WERI-Rb-1 (cell line): ENCODE measurements around the gene TAS2R9.

Source experiments
- DNase-seq: peaks from one replicate; pipeline ENCODE4 v3.0.0-alpha.2; 2020
- H3K27ac ChIP-seq: fragments of 250-450 bp; sonication (Bioruptor Pico); 2 replicates; pipeline ENCODE4 v1.5.1; 2020; ENCODE audit warnings: mild to moderate bottlenecking, moderate library complexity
- H3K27me3 ChIP-seq: fragments of 250-450 bp; sonication (Bioruptor Pico); 2 replicates; pipeline ENCODE4 v1.5.1; 2021; ENCODE audit warnings: mild to moderate bottlenecking, low read depth, moderate library complexity; ENCODE audit not compliant: insufficient read depth, severe bottlenecking
- H3K36me3 ChIP-seq: fragments of 250-450 bp; sonication (Bioruptor Pico); 2 replicates; pipeline ENCODE4 v1.5.1; 2020; ENCODE audit warnings: mild to moderate bottlenecking, moderate library complexity
- H3K4me3 ChIP-seq: 2 replicates; pipeline ENCODE4 v1.5.1; 2011; ENCODE audit warnings: low read depth, mild to moderate bottlenecking, control low read depth, low read length
- H3K9me3 ChIP-seq: fragments of 250-450 bp; sonication (Bioruptor Pico); 2 replicates; pipeline ENCODE4 v1.5.1; 2021; ENCODE audit warnings: mild to moderate bottlenecking, moderate library complexity; ENCODE audit not compliant: severe bottlenecking
- TF ChIP-seq, protein P1 (sequence below): IDR thresholded peaks from 2 replicates; pipeline ENCODE4 v1.5.1; 2011; ENCODE audit warnings: low read depth, mild to moderate bottlenecking, control low read depth, inconsistent platforms, low read length

The TAS2R9 gene, protein sequence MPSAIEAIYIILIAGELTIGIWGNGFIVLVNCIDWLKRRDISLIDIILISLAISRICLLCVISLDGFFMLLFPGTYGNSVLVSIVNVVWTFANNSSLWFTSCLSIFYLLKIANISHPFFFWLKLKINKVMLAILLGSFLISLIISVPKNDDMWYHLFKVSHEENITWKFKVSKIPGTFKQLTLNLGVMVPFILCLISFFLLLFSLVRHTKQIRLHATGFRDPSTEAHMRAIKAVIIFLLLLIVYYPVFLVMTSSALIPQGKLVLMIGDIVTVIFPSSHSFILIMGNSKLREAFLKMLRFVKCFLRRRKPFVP

DNA sequence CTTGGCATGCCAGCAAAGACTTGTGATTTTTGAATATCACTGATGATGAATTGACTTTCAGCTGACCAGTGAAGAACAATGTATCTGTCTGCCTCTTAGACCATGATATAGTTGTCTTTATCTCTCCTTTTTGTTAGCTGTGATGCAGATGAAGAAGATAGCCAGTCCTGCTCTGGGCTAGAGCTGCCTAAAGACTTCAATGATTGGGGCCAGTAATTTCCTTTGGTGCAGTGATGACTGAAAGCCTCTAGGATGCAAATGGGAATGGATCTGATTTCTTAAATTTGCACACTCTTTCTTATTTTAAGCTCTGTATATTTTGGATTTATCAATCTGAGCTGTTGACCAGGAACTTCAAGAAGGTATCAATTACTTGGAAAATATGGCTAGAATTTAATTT lies at the start of gene TAS2R9:
Gene TAS2R9, minus strand, starts transcription at position 101 of the 400 bp plus-strand sequence. Its CDS starts 93 bp downstream, at position 8.
- H3K4me3 ChIP-seq = no peak within 1 kb of the TSS
- TF ChIP-seq, protein P1, sequence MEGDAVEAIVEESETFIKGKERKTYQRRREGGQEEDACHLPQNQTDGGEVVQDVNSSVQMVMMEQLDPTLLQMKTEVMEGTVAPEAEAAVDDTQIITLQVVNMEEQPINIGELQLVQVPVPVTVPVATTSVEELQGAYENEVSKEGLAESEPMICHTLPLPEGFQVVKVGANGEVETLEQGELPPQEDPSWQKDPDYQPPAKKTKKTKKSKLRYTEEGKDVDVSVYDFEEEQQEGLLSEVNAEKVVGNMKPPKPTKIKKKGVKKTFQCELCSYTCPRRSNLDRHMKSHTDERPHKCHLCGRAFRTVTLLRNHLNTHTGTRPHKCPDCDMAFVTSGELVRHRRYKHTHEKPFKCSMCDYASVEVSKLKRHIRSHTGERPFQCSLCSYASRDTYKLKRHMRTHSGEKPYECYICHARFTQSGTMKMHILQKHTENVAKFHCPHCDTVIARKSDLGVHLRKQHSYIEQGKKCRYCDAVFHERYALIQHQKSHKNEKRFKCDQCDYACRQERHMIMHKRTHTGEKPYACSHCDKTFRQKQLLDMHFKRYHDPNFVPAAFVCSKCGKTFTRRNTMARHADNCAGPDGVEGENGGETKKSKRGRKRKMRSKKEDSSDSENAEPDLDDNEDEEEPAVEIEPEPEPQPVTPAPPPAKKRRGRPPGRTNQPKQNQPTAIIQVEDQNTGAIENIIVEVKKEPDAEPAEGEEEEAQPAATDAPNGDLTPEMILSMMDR = no peak

DNA sequence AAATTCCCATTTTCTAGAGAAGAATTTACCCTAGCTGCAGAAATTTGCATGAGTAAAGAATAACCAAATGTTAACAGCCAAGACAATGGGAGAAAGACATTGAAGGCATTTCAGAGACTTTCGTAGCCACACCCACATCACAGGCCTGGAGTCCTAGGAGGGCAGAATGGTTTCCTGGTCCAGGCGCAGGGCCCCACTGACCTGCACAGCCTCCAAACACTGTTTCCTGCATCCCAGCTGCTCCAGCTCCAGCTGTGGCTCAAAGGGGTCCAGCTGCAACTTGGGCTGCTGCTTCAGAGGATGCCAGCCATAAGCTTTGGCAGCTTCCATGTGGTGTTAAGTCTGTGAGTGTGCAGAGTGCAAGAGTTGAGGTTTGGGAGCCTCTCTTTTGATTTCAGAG lies 45.8 kb upstream of the TAS2R9 start:
- H3K9me3 ChIP-seq = peaks cover 8% of the 10 kb centered on the region
- H3K36me3 ChIP-seq = no peaks in the 10 kb centered on the region
- H3K27ac ChIP-seq = no peak overlapping the region
- no peaks in the 10 kb centered on the region for H3K27me3 ChIP-seq
- TF ChIP-seq, protein P1 = no peak
- H3K4me3 ChIP-seq = no peak overlapping the region
- DNase-seq = no peak

More for the DNA sequence above, at the start of gene TAS2R9:
- Histone ChIP-seq H3K27me3 (no peaks in the 10 kb centered on the region), H3K27ac (no peak within 1 kb of the TSS), H3K36me3 (no peaks in the 10 kb centered on the region), H3K9me3 (no peaks in the 10 kb centered on the region)
- DNase-seq = no peak

DNA sequence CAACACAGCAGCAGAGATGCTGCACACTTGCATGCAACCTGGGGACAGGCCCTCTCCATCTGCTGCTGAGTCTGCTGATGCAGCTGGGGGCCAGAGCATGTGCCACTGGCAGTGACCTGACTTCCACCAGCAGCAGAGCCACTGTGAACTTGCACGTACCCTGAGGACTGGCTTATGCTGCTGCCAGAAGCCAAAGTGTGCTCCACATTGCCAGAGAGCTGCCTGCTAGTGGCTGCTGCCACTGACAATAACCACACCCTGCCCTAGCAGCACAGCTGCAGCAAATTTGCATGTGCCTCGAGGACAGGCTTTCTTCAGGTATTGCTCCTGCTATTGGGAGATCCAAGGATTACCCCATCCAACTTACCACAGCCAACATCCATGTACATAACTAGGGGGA lies 43.8 kb upstream of the TAS2R9 start:
- no peak for DNase-seq

DNA sequence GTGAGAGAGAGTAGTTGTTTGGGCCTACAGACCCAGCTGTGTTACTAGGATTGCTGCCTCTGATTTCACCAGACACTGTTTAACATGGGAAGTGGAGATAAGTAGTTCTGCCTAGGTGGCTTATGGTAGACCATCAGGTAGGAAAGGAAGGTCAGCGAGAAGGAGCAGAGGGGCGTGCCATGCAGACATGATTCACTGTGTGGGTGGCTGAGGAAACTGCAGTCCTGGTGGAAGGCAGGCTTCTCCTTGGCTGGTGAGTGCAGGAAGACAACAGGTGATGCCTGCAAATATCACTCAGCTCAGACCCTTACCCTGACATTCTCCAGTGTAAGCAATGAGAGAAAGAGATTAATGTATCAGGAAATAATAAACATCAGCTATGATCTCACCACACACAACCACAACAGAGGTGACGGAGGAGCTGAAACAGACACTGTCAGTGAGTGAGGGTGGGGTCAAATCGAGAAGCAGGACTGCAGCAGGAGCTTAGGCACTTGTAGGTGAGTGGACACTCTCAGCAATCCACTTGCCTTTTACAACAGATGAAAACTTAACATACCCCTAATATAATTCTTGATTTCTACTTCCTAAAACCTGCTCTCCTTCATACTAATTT lies 41.4 kb upstream of the TAS2R9 start:
- no peaks in the 10 kb centered on the region for H3K27me3 ChIP-seq
- DNase-seq = no peak
- no peak overlapping the region for H3K4me3 ChIP-seq
- TF ChIP-seq, protein P1 = no peak
- no peak overlapping the region for H3K27ac ChIP-seq
- H3K9me3 ChIP-seq = peaks cover 2% of the 10 kb centered on the region
- no peaks in the 10 kb centered on the region; the same call in 1 of the 2 replicates for H3K36me3 ChIP-seq

More for the DNA sequence above, 43.8 kb upstream of the TAS2R9 start:
- no peak overlapping the region for H3K4me3 ChIP-seq
- TF ChIP-seq, protein P1 = no peak
- H3K27me3 ChIP-seq = no peaks in the 10 kb centered on the region
- H3K36me3 ChIP-seq = no peaks in the 10 kb centered on the region
- no peak overlapping the region for H3K27ac ChIP-seq
- peaks cover 8% of the 10 kb centered on the region for H3K9me3 ChIP-seq

DNA sequence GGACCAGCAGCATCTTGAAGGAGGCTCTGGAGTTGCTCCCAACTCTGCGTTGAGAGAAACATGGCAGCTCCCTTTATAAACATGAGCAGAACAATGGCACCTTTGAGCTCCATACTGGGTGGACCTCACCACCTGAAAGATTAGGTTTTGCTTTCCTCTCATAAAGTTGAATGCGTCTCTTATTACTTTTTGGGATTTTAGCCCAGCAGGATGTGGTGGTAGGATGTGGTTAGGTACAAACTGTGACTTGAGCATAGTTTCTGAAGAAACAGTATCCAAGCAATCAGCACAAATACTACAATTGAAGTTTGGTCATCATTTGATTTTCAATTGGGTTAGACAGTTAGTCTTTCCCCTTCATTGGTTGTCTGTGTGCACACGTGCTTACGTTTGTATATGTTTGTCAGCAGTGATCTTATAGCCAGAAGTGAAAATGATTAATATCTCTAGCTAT lies 39.5 kb upstream of the TAS2R9 start, which contains the start of gene PRR4:
Gene PRR4, minus strand, starts transcription at position 51 of the 454 bp plus-strand sequence. Its CDS starts 38 bp downstream, at position 13.
- no peak for DNase-seq
- Histone ChIP-seq H3K9me3 (no peaks in the 10 kb centered on the region), H3K4me3 (no peak within 1 kb of the TSS), H3K27me3 (no peaks in the 10 kb centered on the region), H3K27ac (no peak within 1 kb of the TSS), H3K36me3 (no peaks in the 10 kb centered on the region; the same call in 1 of the 2 replicates)
- TF ChIP-seq, protein P1 = no peak
